NCI-H1930 (cell line): ENCODE measurements around the gene GJB2.
A peak's percentile ranks its signal among the peaks of the same experiment; 100 is the strongest.

Experiments
- DNase-seq, 2 experiments: peaks; one replicate each; lab custom pipeline; 2025; lab: John Stamatoyannopoulos, UW

The GJB2 gene

GRCh38 chr13:20192158-20192835 lies 441 bp downstream of the GJB2 start:
- no peak for DNase-seq

- DNase-seq = no peak
Measured at GRCh38 chr13:20191311-20192157, 1.2 kb downstream of the GJB2 start.

- DNase-seq = no peak
Measured at GRCh38 chr13:20190481-20191310, 2.0 kb downstream of the GJB2 start.

GRCh38 chr13:20190076-20190475 lies 2.7 kb downstream of the GJB2 start:
- DNase-seq = no peak

- no peak for DNase-seq
Measured at GRCh38 chr13:20188667-20189553, 3.8 kb downstream of the GJB2 start.

GRCh38 chr13:20186771-20187170 lies 6.0 kb downstream of the GJB2 start:
- DNase-seq = no peak

- no peak for DNase-seq
Measured at GRCh38 chr13:20185366-20186056, 7.2 kb downstream of the GJB2 start.

- peak; percentile 67 to 69 for DNase-seq
Measured at GRCh38 chr13:20182231-20182846, 10.4 kb downstream of the GJB2 start.

GRCh38 chr13:20181188-20181587 lies 11.6 kb downstream of the GJB2 start:
- no peak for DNase-seq

- DNase-seq = no peak
Measured at GRCh38 chr13:20178156-20178555, 14.6 kb downstream of the GJB2 start.

GRCh38 chr13:20177049-20177831 lies 15.5 kb downstream of the GJB2 start:
- no peak for DNase-seq

- DNase-seq = no peak
Measured at GRCh38 chr13:20175907-20176652, 16.7 kb downstream of the GJB2 start.

GRCh38 chr13:20175406-20175794 lies 17.3 kb downstream of the GJB2 start:
- DNase-seq = no peak

- no peak for DNase-seq
Measured at GRCh38 chr13:20174656-20175405, 17.9 kb downstream of the GJB2 start.

GRCh38 chr13:20173116-20173746 lies 19.5 kb downstream of the GJB2 start:
- DNase-seq = no peak

GRCh38 chr13:20171364-20171763 lies 21.4 kb downstream of the GJB2 start:
- DNase-seq = no peak

- DNase-seq = no peak
Measured at GRCh38 chr13:20170921-20171320, 21.8 kb downstream of the GJB2 start.

- DNase-seq = no peak
Measured at GRCh38 chr13:20168396-20168795, 24.3 kb downstream of the GJB2 start.
